Stimulated activated CD4-positive, alpha-beta T cell treated with anti-CD3 and anti-CD28 coated beads, Interleukin-4, amount 100 ng/mL, for 24 hours (primary cell): ENCODE results near the gene MEG3.

Experiments
- DNase-seq: peaks from one replicate; pipeline ENCODE4 v3.0.0-alpha.2; 2020

The MEG3 gene

DNA sequence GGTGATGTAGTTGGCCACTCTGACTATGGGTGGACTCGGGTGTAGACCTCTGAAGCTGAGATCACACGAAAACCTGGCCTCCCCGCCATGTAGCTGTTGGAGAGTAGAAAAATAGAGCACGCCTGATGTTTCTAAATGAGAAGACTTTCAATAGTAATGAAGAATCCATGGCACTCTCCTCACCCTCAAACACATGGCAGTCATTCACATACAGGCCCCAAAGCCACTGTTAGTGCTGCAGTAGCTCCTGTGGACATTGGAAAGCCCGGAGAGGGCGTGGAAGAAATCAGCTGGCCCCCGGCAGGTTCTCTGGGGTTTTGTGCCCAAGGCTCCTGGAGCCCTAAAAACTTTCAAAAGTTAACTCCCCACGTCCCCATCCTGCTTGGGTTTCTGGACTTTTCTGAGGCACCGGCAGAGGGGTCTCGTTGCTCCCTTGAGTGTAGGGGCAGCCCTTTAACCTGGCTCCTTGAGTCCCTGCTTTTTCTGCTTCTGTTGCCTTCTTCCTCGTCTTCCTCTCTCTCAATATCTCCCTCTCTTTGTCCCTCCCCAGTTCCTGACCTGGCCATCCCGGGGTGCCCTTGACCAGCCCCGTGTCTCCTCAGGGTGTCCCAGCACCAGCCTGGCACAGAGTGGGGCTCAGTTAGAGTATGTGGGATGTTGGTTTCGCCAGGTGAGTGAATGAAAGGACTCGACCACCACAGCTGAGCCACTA is 8.3 kb downstream of the MEG3 start:
- no peak for DNase-seq

DNA sequence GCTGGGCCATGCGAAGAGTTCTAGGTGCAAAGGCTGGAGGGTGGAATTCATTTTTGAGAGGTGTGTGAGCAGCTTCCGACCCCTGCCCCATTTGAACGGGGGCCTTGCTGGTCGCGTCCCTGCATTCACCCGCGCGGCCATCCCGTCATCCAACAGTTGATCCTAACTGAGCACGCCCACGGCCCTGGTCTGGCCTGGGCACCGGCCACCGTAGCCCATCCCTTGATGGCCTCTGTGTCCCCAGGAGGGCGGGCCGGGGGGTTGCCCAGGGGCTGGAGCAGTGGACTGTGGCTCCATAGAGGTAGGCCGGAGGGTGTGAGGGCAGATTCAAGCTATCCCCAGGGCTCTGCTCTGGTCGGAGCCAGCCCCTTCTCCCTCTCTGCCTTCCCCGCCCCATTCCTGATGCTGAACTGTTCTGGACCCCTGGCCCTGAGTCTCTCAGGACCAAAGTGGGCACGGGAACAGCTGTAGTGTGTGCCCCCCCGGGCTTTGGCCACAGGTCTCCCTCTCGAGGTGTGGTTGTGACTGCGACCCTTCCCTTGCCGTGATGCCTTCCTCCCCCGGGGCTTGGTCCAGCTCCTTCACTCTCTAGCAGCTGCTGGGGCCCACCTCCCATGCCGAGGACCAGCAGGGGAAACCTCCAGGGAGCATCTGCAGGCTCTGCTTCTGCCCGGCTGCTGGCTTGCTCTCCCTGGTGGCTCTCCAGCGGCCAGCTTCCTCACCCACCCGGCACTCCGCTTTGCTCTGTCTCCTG is 9.1 kb downstream of the MEG3 start:
- no peak for DNase-seq

DNA sequence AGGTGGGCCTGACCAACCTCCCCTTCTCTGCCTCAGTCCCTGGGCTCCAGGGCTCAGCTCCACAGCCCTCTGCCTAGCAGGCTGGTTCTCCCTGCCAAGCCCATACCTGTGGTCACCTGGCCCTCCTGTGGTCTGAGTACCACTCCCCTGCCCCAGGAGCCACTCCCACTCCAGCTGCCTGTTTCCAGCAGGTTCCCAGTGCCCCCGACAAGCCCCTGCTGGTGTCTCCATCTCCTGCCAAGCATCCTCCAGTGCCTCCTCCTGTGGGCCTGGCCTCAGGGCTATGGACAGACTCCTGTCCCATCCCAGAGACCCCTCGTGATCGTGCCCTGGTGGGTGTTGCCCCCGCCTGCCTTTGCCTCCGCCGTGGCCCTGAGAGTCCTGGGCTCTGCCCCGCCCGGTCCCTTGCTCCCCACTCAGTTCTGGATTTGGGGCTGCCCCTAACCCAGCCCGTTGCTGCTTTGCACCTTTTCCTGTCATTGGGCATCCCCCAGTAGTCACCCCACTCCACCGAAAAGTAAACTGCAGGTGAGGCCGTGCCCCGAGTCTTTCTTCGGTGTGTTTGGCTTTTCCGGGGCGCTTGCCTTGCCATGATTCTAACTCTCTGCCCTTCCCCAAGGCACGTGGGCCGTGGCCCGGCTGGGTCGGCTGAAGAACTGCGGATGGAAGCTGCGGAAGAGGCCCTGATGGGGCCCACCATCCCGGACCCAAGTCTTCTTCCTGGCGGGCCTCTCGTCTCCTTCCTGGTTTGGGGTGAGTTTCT is 9.8 kb downstream of the MEG3 start:
- no peak for DNase-seq

DNA sequence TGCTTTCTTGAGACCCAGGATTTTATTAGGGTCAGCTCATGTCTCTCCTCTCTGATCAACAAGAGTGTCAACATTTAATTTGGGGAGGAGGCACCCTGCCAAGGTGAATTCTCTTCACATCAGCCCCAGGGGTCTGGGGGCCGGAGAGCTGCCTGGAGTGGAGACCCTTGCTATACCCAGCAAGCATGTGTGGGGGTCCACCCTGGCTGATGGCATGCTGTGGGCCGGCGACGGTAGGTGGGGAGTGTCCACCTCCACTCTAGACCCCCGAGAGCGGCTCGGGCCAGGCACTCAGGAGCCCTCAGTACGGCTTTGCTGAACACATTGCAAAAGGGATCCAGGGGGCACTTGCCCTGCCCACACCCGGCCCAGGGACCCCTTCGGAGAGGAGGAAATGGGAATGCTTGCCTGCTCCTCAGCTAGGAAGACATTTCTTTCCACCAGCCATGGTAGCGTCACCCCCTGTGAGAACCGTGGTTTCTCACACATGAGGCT is 10.4 kb downstream of the MEG3 start:
- DNase-seq = no peak

DNA sequence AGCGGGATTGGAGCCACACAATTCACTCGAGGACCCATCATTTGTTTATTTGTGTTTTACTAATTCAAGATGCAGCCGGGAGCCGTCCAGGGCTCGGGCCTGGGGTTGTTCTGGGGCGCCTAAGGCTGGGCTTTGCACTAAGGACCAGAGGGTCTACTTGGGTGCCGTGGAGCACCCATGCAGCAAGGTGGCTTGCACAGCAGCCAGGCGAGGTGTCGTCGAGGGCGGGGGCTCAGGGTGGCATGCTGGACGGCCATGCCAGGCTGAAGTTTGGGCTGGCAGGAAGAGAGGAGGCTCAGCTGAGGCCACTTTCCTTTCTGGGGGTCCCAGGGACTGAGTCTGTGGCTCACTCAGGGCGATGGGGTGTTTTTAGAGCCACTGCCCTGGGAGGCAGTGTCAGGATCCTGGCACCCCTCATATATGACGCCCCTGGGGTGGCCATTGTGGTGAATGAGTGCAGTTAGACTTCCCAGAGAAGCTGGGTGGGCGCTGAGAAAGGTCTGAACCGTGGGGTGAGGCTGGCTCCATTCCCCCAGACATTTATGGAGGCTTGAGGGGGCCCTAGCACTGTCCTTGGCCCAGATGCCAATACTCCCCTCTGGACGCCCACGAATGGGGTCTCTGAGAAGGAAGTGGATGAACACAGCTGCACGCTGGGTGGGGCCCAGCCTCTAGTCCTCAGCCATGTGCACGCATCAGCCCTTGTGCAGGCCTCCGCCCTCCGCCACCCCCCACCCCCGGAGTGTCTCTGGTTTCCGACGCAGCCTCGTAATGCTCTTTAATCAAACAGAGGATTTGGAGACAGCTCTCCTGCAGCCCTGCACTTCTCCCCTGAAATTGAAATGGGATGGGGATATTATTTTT is 11.3 kb downstream of the MEG3 start:
- DNase-seq = no peak

DNA sequence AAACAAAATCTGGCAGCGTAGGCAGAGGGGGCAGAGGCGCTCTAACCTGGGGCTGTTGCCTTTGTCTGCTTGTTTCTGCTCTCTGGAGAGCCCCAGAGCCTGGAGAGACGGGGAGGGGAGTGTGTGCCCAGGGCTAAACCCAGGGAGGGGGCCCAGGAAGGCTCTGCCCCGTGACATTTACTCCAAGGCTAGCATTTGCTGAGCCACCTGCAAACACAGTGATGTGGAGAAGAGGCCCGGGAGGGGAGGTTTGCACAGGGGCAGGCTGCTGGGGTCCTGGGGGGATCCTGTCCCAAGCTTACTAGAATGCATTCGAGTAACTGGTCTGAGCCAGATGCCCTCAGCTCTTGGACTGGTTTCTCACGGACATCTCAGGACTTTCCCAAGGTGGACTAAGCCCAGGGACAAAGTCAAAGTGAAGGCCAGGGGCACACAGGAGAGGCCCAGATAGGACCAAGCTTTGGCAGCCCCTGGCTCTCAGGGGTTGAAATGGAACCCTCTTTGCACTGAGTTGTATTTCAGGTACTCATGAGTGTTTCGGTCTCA is 12.0 kb downstream of the MEG3 start:
- no peak for DNase-seq

DNA sequence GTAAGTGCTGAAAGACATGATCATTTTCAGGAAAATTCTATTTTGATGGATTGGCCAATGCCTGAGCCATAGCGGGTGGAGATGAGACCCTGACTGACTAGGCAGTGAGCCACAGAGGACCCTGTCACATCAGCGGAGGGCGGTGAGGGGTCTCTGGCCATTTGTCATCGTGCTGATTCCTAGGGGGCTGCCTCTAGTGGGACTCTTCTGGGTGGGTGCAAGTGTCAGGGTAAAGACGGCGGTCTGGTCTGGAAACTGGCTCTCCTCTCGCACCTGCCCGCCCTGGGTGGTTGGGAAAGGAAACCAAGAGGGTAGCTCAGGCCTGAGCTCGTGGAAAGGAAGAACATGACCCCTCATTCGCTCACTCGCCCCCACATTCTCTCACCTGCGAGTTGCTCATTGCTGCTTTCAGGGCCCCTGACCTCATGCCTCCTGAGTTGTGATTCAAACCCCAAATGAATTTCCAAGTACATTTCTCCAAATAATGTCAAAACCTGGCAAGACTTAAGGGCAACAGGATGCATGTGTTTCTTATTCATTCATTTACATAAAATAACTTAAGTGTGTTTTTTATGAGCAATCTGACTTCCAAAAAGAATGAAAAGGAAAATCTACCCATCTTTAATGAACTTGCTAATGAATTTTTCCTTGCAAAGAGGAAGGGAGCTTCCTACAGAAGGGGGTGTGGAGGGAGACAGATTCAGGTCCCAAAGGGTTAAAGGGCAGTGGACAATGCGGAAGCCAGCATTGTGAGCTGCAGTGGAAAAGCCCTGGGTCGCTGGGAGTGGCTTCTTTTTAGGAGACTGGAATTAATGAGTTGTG is 12.8 kb downstream of the MEG3 start:
- DNase-seq = no peak

DNA sequence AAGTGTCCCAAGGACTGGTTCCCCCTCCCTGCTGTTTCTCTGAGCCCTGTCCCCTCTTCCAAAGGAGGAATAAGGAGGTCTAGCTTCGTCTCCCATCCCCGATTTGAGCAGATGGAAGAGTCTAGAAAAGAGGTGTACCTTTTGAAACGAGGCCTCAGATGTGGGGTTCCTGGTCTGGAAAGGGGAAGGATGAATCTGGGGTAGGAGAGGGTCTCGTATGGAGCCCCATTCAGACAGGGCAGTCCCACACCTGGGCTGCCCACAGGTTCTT is 13.3 kb downstream of the MEG3 start:
- DNase-seq = no peak

DNA sequence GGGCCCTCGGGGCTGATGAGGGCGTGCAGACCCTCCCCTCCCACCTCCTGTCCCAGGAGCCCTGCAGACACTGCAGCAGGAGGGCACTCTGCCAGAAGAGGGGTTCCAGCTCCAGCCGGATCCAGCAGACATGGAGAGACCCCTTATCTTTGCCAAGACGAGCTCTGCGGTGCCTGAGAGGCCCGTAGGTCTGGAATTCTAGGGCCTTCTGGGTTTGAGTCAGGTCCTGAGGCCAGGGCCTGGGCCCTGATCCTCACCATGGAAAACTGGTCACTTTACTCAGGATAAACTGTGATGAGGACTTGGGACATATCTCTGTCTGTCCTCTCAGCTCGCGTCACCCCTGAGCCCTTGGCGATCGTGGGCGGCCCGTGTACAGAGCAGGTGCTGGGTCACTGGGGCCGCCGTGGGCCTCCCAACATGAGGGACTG is 13.8 kb downstream of the MEG3 start:
- DNase-seq = no peak

DNA sequence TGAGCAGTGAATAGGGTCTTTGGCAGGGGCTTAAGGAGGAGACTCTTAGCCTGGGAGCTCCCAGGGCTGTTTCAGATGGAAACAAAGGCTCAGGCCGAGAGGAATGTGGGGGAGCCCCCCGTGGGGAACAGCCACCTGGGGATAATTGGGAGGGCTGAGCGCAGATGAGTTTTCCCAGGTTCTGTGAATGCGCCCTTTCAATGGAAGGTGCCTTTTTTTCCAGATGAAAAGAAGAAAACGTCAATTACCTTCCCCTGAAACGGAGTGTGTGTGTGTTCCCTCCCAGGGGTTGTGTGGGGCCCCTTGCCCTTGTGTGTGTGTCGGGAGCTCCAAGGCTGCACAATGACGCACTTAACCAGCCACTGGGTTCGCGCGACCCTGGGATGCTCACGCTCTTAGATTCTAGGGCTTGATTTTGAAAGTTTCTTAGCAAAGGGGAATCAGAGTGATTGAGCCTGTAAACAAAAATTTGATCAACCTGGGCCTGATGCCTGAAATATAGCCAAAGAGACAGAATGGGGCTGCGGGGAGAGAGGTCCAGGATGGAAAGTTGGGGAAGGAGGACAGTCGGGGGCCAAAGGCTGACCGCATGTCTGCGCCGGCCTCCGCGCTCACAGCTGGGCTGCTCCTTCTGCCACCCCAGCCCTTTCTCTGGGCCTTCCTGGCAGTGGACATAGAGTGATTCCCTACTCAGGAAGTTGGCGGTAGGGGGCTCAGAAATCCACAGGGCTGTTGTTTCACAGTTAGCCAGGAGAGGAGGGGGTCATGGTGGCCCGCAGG is 14.6 kb downstream of the MEG3 start:
- no peak for DNase-seq

DNA sequence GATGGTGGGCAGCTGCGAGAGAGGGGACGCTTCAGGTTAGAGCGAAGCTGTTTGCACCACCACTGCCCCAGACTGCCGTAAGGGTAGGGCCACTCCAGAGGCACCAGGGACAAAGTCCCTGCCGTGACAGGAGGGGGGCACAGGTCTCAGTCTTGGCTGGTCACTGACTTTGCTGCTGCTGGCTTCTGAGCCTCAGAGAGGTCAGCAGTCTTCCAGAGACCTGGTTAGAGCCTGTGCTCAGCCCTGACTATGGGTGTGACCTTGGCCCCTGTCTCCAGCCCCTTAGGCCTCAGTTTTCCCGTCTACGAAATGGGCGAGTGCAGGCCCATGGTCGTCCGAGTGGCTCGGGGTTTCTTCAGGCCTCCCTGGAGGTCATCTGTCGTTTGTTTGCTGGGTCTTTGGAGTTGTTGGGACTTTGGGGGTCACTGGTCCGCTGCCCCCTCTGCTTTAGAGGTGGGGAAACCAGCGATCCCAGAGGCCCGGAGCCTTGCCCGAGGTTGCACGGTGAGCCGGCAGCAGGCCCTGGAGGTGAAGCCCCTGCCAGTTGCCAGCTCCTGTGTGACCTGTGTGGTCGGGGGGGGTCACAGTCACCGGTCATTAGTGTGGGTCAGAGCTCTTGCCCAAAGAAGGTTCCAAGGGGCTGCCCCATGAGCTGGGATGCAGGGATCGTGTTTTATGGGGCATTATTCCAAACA is 15.3 kb downstream of the MEG3 start:
- no peak for DNase-seq

DNA sequence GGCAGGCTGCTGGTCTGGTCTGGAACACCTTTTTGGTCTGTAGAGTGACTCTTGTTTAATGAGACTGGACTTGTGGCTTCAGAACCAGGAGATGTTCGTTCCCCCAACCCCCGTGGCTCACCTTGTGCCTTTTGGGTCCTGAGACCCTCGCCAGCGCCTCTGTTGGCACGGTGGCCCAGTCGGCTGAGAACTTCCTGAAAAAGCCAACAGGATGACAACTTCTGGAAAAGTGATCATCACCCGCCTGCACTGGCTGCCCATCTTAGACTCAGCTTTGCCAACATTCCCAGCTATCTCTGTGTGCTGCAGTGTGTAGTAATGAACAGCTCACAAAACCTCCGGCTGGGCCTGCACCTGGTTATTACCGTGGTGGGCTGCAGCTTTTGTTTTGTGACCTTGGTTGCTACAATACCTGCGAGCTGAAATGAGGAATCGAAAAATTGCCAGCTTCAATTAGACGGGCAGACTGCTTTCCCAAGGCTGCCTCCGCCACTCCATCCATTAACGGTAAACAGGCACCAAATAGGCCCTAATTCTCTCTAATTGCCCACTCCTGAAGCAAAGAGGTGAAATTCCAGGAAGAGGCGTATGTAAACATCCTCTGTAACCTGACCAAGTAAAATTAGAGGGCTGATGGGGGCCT is 16.0 kb downstream of the MEG3 start:
- DNase-seq = no peak

DNA sequence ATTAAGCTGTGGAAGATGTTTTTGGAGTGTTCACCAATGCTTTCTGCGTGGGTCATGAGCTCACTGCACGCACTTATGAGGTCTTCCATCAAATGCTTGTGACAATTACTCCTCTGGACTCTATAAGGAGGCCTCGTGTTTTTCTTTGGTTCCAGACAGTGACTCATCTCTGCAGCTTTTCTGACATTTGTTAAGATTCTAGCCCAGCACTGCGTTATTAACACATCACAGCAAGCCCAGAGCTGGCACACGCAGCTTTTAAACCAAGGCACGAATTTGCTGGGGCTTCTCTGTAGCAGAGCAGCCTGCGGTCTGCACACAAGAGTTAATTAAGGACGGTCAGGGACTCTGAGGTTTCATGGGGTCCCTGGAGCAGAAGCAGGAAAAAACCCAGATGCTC is 16.9 kb downstream of the MEG3 start:
- no peak for DNase-seq

DNA sequence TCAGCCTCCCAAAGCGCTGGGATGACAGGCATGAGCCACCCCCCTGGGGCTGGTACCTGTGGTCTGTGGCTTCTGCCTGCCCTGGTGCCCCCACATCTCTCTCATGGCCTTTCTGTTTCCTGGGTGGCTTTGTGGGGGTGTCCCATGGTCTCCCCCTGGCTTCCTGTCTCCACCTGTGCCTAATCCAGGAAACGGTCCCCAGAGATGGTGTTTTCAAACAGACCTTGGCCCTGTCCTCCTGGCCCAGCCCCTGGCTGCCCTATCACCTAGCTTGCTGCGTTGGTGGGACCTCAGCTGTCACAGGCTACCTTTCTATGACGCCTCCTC is 18.1 kb downstream of the MEG3 start:
- DNase-seq = no peak

DNA sequence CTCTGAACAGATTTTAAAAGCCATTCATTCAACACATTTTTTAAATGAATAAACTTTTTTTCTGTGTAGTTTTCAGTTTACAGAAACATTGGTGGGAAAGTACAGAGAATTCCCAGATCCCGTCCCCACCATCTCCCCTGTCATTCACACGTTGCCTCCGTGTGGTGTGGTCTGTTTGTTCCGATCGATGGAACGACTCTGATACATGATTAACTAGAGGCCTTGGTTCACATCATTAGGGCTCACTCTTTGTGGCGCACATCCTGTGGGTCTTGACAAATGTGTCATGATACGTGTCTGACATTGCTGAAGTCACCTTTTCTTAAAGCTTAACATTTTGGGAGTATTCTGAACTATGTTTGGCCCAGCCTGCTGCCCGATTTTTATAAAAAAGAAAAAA is 18.5 kb downstream of the MEG3 start:
- DNase-seq = no peak

DNA sequence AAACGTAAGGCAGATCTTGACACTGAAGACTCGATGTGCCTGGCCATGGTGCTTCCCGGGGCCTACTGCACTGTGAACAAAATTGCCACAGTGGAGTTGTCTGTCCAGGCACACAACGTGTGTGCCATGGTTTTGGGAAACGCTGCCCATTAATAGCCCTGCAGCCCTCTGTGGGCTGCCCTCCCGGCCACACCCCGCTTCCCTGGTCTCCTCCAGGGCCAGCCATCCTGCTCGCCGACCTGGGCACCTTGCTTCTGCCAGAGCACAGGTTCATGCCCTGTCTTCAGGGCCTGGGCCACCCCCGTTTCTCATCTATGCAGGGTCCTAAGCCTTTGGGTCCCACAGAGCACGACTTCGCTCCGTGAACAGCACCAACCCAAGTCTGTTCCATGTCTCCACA is 18.9 kb downstream of the MEG3 start:
- DNase-seq = no peak

DNA sequence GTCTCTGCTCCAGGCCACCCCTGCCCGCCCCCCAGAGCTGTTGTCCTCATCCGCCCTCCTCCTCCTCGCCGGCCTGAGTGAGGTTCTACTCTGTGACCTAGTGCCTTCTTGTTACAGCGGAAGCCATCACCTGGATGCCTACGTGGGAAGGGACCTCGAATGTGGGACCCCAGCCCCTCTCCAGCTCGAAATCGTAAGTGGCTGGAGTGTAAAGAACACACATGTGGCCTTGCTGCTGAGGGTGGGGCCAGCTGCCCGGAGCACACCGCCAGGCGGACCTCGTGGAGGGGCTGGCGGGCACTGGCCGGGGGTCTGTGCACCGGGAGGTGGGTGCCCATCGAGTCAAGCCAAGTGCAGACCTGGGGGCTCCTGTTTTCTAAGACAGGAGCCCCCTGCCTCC is 19.4 kb downstream of the MEG3 start:
- no peak for DNase-seq

DNA sequence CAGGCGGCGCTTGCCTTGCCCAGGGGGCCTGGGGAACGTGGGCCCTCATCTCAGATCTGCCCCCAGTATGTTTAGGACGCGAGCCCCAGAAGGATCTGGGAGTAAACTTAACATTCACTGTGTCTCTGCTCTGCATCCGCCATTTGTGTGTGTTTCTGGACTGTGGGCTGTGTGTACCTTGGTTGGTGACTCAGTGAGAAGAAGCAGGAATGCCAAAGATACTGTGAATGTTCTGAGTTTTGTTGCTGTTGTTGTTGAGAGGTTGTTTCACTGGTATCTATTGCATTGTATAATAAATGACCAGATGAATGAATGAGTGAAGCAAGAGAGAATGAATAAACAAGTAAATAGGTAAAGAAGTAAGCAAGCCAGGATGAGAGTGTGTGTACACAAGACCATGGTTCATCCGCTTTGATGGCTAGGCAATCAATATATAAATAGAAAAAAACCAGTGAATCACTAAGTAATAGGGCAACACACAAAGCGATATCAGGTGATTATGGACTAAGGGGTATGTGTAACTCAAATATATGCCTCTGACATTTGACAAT is 20.5 kb downstream of the MEG3 start:
- DNase-seq = no peak

DNA sequence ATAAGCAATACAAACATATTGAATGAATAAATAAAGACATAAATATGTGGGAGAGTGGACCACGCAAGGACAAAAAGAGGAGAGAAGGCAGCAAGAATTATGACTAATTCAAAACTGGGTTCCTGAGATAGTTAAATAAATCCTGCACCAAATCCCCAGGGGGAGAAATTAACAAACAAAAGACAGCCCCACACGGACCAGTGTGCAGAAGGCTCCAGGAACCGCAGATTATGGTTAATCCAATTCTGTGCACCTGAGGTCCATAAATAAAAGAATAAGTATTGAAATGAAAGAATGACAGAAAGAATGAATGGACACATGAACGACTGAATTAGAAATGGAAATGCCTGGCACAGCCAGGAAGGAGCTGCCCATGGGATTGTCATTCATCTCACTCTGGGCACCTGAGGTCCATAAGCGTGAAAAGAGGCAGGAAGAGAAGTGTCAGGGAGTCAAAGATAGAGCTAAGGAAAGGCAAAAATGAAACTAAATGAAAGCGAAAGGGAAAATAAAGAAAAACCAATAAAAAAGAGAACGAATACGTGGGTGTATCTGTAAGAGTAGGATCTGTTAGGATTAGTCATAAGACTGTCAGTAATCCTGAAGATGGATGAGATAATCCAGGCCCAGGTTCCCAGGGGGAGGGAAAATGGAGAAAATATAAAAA is 23.3 kb downstream of the MEG3 start:
- DNase-seq = no peak
